ENCODE data around the gene LRRTM2.

The LRRTM2 gene

GRCh38 chr5:138884094-138884493 is 9.0 kb upstream of the LRRTM2 start:
- no peak for TF ChIP-seq CTCF (conservative IDR thresholded peaks at IDR 0.05)
- no peak overlapping the region for H3K27ac ChIP-seq

GRCh38 chr5:138883211-138883610 is 8.1 kb upstream of the LRRTM2 start:
- H3K27ac ChIP-seq, result no peak overlapping the region
- no peak for TF ChIP-seq CTCF (conservative IDR thresholded peaks at IDR 0.05)

GRCh38 chr5:138878437-138879235 is 3.5 kb upstream of the LRRTM2 start:
- H3K27ac ChIP-seq, result no peak overlapping the region
- no peak for TF ChIP-seq CTCF (conservative IDR thresholded peaks at IDR 0.05)

GRCh38 chr5:138876811-138877210 is 1.7 kb upstream of the LRRTM2 start:
- H3K27ac ChIP-seq, result no peak overlapping the region
- no peak for TF ChIP-seq CTCF (conservative IDR thresholded peaks at IDR 0.05)

GRCh38 chr5:138875946-138876345 is 811 bp upstream of the LRRTM2 start:
- no peak overlapping the region for H3K27ac ChIP-seq

GRCh38 chr5:138875552-138875875 is 379 bp upstream of the LRRTM2 start:
- H3K27ac ChIP-seq, result no peak overlapping the region
- TF ChIP-seq CTCF (conservative IDR thresholded peaks at IDR 0.05), result no peak

More at GRCh38 chr5:138875946-138876345, 811 bp upstream of the LRRTM2 start:
- no peak for TF ChIP-seq CTCF (conservative IDR thresholded peaks at IDR 0.05)

GRCh38 chr5:138874241-138874640 is 894 bp downstream of the LRRTM2 start:
- no peak overlapping the region for H3K27ac ChIP-seq
- no peak for TF ChIP-seq CTCF (conservative IDR thresholded peaks at IDR 0.05)
